B cell (primary cell): ENCODE data around the gene OSBPL5. TPM values are rescaled to one million over a fixed set of nuclear protein-coding genes. Genes with fewer than 3 reads are reported as not detected.

Experiments
- ATAC-seq: fragments of 200-7000 bp; cut with Tn5 transposase; one replicate; pipeline ENCODE4 v1.10.0; 2021; ENCODE audit warnings: low read depth, mild to moderate bottlenecking, moderate number of reproducible peaks, moderate library complexity
- CTCF ChIA-PET: fragments of 350-600 bp; sonication (Branson Sonifier 250); formaldehyde crosslinking; loops from one replicate; lab custom pipeline; 2021; ENCODE audit warnings: antibody characterized with exemption, inconsistent platforms; lab: Charles Lee
- POLR2A ChIA-PET: fragments of 350-600 bp; sonication (Branson Sonifier 250); formaldehyde crosslinking; loops from one replicate; lab custom pipeline; 2021; ENCODE audit warnings: antibody characterized with exemption; lab: Charles Lee
- DNase-seq: peaks from one replicate; pipeline ENCODE4 v3.0.0; 2013
- H2AFZ ChIP-seq: 2 replicates; pipeline ENCODE4 v1.6.1; 2012; ENCODE audit warnings: mild to moderate bottlenecking, low read depth, low read length; ENCODE audit not compliant: insufficient read depth, poor library complexity, severe bottlenecking
- H3K27ac ChIP-seq, 2 donors: 1 replicate in 1 of 2; 2 replicates in 1 of 2; pipeline ENCODE4 v1.5.1; 2012 to 2013; ENCODE audit warnings: low read length in 2 of 2, mild to moderate bottlenecking in 2 of 2, moderate library complexity in 1 of 2
- H3K27me3 ChIP-seq, 4 experiments: fragments of 200-600 bp in 1 of 4; sonication (generic) in 1 of 4; replicated peaks in 1 of 4; 1 replicate in 2 of 4; 2 replicates in 2 of 4; pipeline versions ENCODE4 v1.6.1 to v1.7.0; 2013 to 2016; ENCODE audit warnings: low read length in 3 of 4, mild to moderate bottlenecking in 2 of 4, mixed read lengths in 1 of 4, moderate library complexity in 1 of 4; ENCODE audit not compliant: insufficient read depth in 4 of 4, control insufficient read depth in 3 of 4; ENCODE audit errors: control extremely low read depth in 1 of 4
- H3K36me3 ChIP-seq, 2 experiments: replicated peaks in 1 of 2; 1 replicate in 1 of 2; 2 replicates in 1 of 2; pipeline versions ENCODE4 v1.6.1 to v1.7.1; 2013; ENCODE audit warnings: low read length in 1 of 2; ENCODE audit not compliant: insufficient read depth in 2 of 2, control insufficient read depth in 1 of 2; ENCODE audit errors: control extremely low read depth in 1 of 2, extremely low read depth in 1 of 2
- H3K4me1 ChIP-seq, 2 donors: fragments of 200-600 bp in 1 of 2; sonication (generic) in 1 of 2; 1 replicate in 1 of 2; 2 replicates in 1 of 2; pipeline versions ENCODE4 v1.5.1 to v1.6.1; 2013 to 2017; ENCODE audit warnings: low read length in 2 of 2; ENCODE audit not compliant: control insufficient read depth in 2 of 2, insufficient read depth in 2 of 2
- H3K4me2 ChIP-seq: replicated peaks from 2 replicates; pipeline ENCODE3; 2012; ENCODE audit warnings: mild to moderate bottlenecking, low read depth, low read length; ENCODE audit not compliant: poor library complexity, severe bottlenecking
- H3K4me3 ChIP-seq, 5 experiments: fragments of 200-600 bp in 1 of 5; sonication (generic) in 1 of 5; 1 replicate in 3 of 5; 2 replicates in 2 of 5; pipeline versions ENCODE4 v1.5.1 to v1.7.0; 2011 to 2016; ENCODE audit warnings: low read length in 4 of 5, mild to moderate bottlenecking in 4 of 5, low read depth in 2 of 5, control low read depth in 1 of 5, moderate library complexity in 1 of 5; ENCODE audit not compliant: insufficient read depth in 1 of 5; ENCODE audit errors: control extremely low read depth in 1 of 5, extremely low read depth in 1 of 5
- H3K79me2 ChIP-seq: fragments of 200-600 bp; sonication (generic); one replicate; pipeline ENCODE4 v1.6.0; 2016; ENCODE audit warnings: low read length; ENCODE audit not compliant: control insufficient read depth, insufficient read depth
- H3K9ac ChIP-seq: fragments of 200-600 bp; sonication (generic); 2 replicates; pipeline ENCODE4 v1.6.1; 2017; ENCODE audit warnings: mild to moderate bottlenecking, low read length, moderate library complexity
- H3K9me3 ChIP-seq, 3 donors: one replicate each; pipeline versions ENCODE4 v1.6.1 to v1.7.1; 2013; ENCODE audit warnings: low read length in 2 of 3; ENCODE audit not compliant: control insufficient read depth in 2 of 3, insufficient read depth in 1 of 3; ENCODE audit errors: control extremely low read depth in 1 of 3
- H4K20me1 ChIP-seq: 2 replicates; pipeline ENCODE4 v1.6.0; 2012; ENCODE audit warnings: mild to moderate bottlenecking, low read length; ENCODE audit not compliant: insufficient read depth, control insufficient read depth, poor library complexity, severe bottlenecking
- H3K27ac Mint-ChIP-seq: one replicate; pipeline ENCODE4 v1.8.0; 2021; ENCODE audit warnings: mixed read lengths
- H3K27me3 Mint-ChIP-seq: one replicate; pipeline ENCODE4 v1.8.0; 2021; ENCODE audit warnings: mixed read lengths
- H3K4me1 Mint-ChIP-seq: one replicate; pipeline ENCODE4 v1.8.0; 2021; ENCODE audit warnings: mixed read lengths
- H3K4me3 Mint-ChIP-seq: one replicate; pipeline ENCODE4 v1.8.0; 2021; ENCODE audit warnings: mixed read lengths
- H3K9me3 Mint-ChIP-seq: one replicate; pipeline ENCODE4 v1.8.0; 2022; ENCODE audit warnings: mixed read lengths; ENCODE audit not compliant: insufficient read depth
- EZH2 ChIP-seq: IDR thresholded peaks from 2 replicates; pipeline ENCODE4 v1.6.1; 2012; ENCODE audit warnings: borderline replicate concordance, low read depth, mild to moderate bottlenecking, moderate library complexity, low read length; ENCODE audit not compliant: insufficient read depth, poor library complexity, severe bottlenecking
- WGBS: methylation state at CpG from one replicate; pipeline ENCODE4 v1.1.5; 2013; ENCODE audit warnings: missing lambda C conversion rate; ENCODE audit not compliant: insufficient coverage; 5-methylcytosine and 5-hydroxymethylcytosine counted together
- intact Hi-C: fragments of 100-400 bp; cut with micrococcal nuclease; formaldehyde crosslinking; loops from one replicate; pipeline ENCODE4 v1.10.0; 2022
- polyA plus RNA-seq: library from polyadenylated mRNA; depleted of rRNA; stranded (reverse); fragments of >200 nt; gene quantifications from 2 replicates; pipeline ENCODE4 v1.2.3, GENCODE V29; 2012
- total RNA-seq, 2 donors: library from RNA; stranded (reverse); fragments of 120-200 nt in 1 of 2; gene quantifications; 1 replicate in 1 of 2; 2 replicates in 1 of 2; pipeline versions ENCODE4 v1.2.3 to v1.2.4, GENCODE V29; 2013 to 2022
- TF ChIP-seq, protein P1 (sequence below): fragments of 200-600 bp; IDR thresholded peaks from one replicate; pipeline ENCODE4 v1.8.0; 2022; ENCODE audit warnings: antibody characterized with exemption, mild to moderate bottlenecking

Gene OSBPL5
- total and polyA plus RNA-seq, 2 donors (not counting 1 experiment from before 2014, with no cell fraction given): 0.15 to 1.2 TPM

DNA sequence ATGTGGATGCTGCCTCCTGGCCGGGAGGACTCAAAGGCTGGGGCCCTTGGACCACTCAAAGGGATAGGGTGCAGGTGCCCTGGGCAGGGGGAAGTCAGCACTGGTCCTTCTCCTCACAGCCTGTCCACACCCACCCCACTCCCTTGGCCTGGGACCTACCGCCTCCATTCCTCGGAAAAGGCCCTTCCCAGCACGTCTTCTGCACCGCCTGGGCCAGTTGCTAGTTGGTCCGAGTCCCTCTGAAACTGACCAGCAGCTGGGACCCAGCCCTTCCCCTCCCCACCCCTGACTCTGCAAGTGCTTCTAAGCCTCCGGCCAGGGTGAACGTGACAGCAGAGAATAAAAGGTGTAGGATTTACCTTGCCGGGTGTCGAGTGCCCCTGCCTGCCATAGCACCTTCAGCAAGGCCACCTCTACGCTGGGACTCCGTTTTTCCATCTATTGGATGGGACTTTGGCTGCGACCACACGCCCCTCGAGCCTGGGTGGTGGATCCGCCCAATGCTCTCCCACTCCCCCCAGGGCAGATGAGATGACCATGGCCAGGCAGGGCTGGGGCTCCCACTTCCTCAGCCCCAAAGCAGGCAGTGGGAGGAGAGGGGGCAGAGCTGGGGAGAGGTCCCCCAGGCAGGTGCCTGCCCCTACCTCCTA lies 37.3 kb downstream of the OSBPL5 start:
- no peaks in the 10 kb centered on the region for H3K36me3 ChIP-seq
- WGBS: 84% methylated on average over 12 of the region's 16 CpGs
- no peak overlapping the region for H3K9ac ChIP-seq
- no peak overlapping the region for H3K27ac ChIP-seq
- no peak overlapping the region for H2AFZ ChIP-seq
- H3K9me3 Mint-ChIP-seq: no peaks in the 10 kb centered on the region
- H3K79me2 ChIP-seq: no peaks in the 10 kb centered on the region
- H3K27me3 Mint-ChIP-seq: no peaks in the 10 kb centered on the region
- H3K27me3 ChIP-seq: no peaks in the 10 kb centered on the region
- no peaks in the 10 kb centered on the region for H3K9me3 ChIP-seq
- TF ChIP-seq EZH2: no peak
- TF ChIP-seq, protein P1, sequence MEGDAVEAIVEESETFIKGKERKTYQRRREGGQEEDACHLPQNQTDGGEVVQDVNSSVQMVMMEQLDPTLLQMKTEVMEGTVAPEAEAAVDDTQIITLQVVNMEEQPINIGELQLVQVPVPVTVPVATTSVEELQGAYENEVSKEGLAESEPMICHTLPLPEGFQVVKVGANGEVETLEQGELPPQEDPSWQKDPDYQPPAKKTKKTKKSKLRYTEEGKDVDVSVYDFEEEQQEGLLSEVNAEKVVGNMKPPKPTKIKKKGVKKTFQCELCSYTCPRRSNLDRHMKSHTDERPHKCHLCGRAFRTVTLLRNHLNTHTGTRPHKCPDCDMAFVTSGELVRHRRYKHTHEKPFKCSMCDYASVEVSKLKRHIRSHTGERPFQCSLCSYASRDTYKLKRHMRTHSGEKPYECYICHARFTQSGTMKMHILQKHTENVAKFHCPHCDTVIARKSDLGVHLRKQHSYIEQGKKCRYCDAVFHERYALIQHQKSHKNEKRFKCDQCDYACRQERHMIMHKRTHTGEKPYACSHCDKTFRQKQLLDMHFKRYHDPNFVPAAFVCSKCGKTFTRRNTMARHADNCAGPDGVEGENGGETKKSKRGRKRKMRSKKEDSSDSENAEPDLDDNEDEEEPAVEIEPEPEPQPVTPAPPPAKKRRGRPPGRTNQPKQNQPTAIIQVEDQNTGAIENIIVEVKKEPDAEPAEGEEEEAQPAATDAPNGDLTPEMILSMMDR: no peak
- H4K20me1 ChIP-seq: no peaks in the 10 kb centered on the region
- H3K4me1 ChIP-seq: no peaks in the 10 kb centered on the region
- ATAC-seq (no peak), DNase-seq (no peak)
- ChIA-PET POLR2A (no interaction called here), CTCF (no interaction called here)
- no peaks in the 10 kb centered on the region for H3K4me1 Mint-ChIP-seq
- no peak overlapping the region for H3K27ac Mint-ChIP-seq
- H3K4me3 Mint-ChIP-seq: no peak overlapping the region
- no peak overlapping the region for H3K4me2 ChIP-seq
- H3K4me3 ChIP-seq: no peak overlapping the region
- intact Hi-C loops: no loop called here

DNA sequence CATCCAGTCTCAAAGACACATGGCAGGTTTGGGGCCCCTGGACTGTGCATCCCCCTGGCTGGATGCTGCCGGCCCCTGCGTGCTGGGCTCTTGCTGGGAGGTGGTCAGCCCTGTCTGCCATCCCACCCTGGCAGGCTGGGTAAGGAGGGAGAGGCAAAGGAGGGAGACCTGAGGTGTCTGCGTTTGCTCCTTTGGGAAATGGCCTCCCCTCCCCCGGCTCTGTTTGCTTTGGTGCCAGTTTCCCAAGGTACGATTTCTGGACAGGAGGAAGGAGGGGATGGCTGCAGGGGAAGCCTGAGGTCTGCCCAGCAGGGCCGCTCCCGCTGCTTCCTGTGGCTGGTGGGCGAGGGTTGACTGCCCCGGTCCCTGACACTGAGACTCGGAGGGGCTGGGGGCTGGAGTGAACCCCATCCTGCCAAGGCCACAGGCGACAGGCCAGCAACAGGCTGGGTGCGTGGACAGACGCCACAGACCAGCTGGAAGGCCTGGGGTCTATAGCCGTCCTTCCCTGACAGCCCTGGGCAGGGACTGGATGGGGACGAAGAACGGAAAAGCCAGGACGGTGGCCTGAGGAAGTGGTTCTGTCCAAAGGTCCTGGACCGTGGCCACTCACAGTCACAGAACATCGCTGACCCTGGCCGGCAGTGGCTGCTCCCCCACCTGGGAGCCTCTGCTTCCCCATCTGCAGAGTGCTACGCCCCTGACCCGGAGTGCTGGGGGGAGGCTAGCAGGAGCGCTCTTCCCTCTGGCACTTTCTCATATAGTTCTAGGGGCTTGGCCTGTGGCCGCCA lies 38.0 kb downstream of the OSBPL5 start:
- TF ChIP-seq EZH2: no peak
- TF ChIP-seq, protein P1: no peak
- Histone ChIP-seq H3K27me3 (no peaks in the 10 kb centered on the region), H3K36me3 (no peaks in the 10 kb centered on the region), H3K9me3 (no peaks in the 10 kb centered on the region), H2AFZ (no peak overlapping the region), H3K9ac (no peak overlapping the region), H3K4me3 (no peak overlapping the region), H3K4me1 (no peaks in the 10 kb centered on the region), H3K79me2 (no peaks in the 10 kb centered on the region), H3K27ac (no peak overlapping the region), H4K20me1 (no peaks in the 10 kb centered on the region), H3K4me2 (no peak overlapping the region)
- intact Hi-C loops: no loop called here
- Mint-ChIP-seq H3K4me3 (no peak overlapping the region), H3K9me3 (no peaks in the 10 kb centered on the region), H3K27ac (no peak overlapping the region), H3K27me3 (no peaks in the 10 kb centered on the region), H3K4me1 (no peaks in the 10 kb centered on the region)
- ChIA-PET POLR2A (no interaction called here), CTCF (no interaction called here)
- ATAC-seq (no peak), DNase-seq (no peak)
- WGBS: 91% methylated on average over 23 of the region's 24 CpGs
